OCI-LY1 (cell line): ENCODE measurements around the gene USP7.

Source experiments
- EZH2 ChIP-seq: fragments of 200-600 bp; sonication (generic), shearing (Covaris generic); IDR thresholded peaks from 2 replicates; pipeline ENCODE4 v1.8.0; 2017; ENCODE audit warnings: borderline replicate concordance, mixed run types, mild to moderate bottlenecking, antibody characterized with exemption, low read length, moderate library complexity, mixed read lengths
- TF ChIP-seq, protein P1 (sequence below): fragments of 200-600 bp; sonication (generic), shearing (Covaris generic); IDR thresholded peaks from 2 replicates; pipeline ENCODE4 v1.5.1; 2017; ENCODE audit warnings: mild to moderate bottlenecking, antibody characterized with exemption, low read length, moderate library complexity, mixed read lengths

DNA sequence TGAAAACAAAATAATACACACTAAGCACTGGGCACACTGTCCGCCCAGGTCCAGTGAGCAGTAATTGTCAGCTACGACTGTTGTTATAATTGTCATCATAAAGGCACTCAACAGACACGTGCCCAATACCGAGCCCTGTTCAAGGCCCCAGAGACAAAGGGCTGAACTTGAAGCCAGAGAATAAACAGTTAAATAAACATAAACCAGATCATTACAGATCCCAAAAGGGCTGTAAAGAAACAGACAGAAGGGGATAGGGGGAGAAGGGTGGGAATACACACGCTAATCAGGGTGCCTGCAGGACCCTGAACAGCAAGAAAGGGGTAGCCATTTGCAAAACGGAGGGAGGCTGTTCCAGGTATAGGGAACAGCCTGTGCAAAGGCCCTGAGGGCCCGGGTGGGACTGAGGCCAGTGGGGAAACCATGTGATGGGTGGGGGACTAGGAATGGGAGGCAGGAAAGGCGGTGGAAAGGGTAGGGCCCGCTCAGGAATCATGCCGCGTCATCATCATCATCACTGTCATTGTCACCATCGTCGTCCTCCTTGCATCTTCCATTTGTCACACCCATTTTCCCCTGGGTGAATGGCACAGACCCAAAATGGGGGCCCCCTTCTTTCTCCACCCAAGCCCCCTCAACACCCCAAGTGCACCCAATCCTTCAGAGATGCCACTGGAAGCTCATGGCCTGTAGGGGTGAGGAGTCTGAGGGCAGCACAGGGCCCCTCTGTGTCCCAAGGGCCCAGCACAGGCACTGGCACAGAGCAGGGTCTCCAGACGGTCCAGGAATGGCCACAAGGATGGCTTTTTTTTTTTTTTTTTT is 101.2 kb downstream of the USP7 start:
- TF ChIP-seq, protein P1, sequence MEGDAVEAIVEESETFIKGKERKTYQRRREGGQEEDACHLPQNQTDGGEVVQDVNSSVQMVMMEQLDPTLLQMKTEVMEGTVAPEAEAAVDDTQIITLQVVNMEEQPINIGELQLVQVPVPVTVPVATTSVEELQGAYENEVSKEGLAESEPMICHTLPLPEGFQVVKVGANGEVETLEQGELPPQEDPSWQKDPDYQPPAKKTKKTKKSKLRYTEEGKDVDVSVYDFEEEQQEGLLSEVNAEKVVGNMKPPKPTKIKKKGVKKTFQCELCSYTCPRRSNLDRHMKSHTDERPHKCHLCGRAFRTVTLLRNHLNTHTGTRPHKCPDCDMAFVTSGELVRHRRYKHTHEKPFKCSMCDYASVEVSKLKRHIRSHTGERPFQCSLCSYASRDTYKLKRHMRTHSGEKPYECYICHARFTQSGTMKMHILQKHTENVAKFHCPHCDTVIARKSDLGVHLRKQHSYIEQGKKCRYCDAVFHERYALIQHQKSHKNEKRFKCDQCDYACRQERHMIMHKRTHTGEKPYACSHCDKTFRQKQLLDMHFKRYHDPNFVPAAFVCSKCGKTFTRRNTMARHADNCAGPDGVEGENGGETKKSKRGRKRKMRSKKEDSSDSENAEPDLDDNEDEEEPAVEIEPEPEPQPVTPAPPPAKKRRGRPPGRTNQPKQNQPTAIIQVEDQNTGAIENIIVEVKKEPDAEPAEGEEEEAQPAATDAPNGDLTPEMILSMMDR, result no peak
- TF ChIP-seq EZH2, result no peak
